Measurements from ENCODE around the gene GSE1.

The GSE1 gene

DNA sequence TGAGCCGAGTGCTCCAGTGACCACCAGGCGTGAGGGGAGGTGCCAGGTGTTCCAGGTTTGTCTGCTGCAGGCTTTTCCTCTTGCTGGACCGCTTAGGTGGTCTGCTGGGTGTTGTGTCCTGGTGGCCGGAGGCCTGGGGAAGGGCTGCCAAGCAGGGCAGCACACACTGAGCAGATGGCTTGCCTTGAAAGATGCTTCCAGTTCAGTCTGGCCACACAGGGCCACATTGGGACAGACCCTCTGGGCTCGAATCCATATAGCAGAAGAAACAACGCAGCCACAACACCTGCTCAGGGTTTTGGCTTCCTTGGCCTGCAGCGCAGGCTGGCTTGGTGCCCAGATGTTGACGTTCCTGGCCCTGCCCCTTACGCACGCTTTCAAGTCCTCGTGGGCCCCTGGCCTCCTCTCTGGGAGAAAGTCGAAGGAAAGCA lies 50.8 kb downstream of the GSE1 start:
- no peak overlapping the region for H3K27ac ChIP-seq (ENCODE audit: poor library complexity, severe bottlenecking)
- TF ChIP-seq, protein P1, sequence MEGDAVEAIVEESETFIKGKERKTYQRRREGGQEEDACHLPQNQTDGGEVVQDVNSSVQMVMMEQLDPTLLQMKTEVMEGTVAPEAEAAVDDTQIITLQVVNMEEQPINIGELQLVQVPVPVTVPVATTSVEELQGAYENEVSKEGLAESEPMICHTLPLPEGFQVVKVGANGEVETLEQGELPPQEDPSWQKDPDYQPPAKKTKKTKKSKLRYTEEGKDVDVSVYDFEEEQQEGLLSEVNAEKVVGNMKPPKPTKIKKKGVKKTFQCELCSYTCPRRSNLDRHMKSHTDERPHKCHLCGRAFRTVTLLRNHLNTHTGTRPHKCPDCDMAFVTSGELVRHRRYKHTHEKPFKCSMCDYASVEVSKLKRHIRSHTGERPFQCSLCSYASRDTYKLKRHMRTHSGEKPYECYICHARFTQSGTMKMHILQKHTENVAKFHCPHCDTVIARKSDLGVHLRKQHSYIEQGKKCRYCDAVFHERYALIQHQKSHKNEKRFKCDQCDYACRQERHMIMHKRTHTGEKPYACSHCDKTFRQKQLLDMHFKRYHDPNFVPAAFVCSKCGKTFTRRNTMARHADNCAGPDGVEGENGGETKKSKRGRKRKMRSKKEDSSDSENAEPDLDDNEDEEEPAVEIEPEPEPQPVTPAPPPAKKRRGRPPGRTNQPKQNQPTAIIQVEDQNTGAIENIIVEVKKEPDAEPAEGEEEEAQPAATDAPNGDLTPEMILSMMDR (IDR thresholded peaks at IDR 0.05; ENCODE audit: poor library complexity, severe bottlenecking) = no peak
- DNase-seq (ENCODE audit: low spot score) (no peak), ATAC-seq (ENCODE audit: low read depth) (no peak)
- peaks cover 91% of the 10 kb centered on the region for H3K36me3 ChIP-seq (ENCODE audit: low read depth)
- H3K4me1 ChIP-seq (ENCODE audit: insufficient read depth, poor library complexity, severe bottlenecking) = no peaks in the 10 kb centered on the region
- no peaks in the 10 kb centered on the region for H3K9me3 ChIP-seq (ENCODE audit: severe bottlenecking)
- no peak overlapping the region for H3K4me3 ChIP-seq (ENCODE audit: severe bottlenecking)
- H3K27me3 ChIP-seq (ENCODE audit: insufficient read depth, poor library complexity, severe bottlenecking) = no peaks in the 10 kb centered on the region

DNA sequence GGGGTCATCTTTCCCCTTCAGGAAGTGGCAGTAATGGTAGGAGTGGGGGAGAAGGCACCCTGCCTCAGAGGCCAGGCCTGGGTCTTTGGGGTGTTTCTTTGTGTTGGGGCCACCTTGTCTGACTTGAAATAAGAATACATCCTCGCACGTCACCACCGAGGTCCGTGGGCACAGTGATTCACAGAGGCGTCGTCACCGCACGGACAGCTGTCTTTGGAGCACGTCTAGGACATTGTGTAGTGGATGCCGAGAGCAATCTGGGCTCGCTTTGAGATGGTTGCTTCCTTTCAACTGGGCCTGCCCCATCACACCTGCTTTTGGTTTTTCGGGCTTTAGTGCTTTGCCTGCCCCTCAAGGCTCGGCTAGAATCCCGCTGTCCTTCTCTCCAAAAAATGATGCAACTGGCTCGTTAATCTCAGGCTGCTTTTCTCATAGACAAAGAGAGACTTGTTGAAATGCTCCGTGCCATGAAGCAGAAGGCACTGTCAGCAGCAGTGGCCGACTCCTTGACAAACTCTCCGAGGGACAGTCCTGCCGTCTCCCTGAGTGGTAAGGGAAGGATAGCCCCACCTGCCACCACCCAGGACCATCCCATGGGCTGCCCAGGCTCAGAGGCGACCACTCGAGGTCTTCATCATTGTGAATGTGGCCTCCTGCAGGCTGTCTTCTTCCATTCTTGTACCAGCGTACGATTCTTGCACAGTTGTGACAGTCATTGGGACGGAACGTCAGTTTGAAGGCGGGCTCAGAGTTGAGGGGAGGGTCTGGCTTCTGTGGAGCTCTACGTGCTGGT lies 51.7 kb downstream of the GSE1 start:
- H3K9me3 ChIP-seq (ENCODE audit: severe bottlenecking) = no peaks in the 10 kb centered on the region
- H3K27me3 ChIP-seq (ENCODE audit: insufficient read depth, poor library complexity, severe bottlenecking) = no peaks in the 10 kb centered on the region
- H3K27ac ChIP-seq (ENCODE audit: poor library complexity, severe bottlenecking) = no peak overlapping the region
- no peak for DNase-seq (ENCODE audit: low spot score)
- H3K4me1 ChIP-seq (ENCODE audit: insufficient read depth, poor library complexity, severe bottlenecking) = no peaks in the 10 kb centered on the region
- TF ChIP-seq, protein P1 (IDR thresholded peaks at IDR 0.05; ENCODE audit: poor library complexity, severe bottlenecking) = no peak
- no peak for ATAC-seq (ENCODE audit: low read depth)
- H3K36me3 ChIP-seq (ENCODE audit: low read depth) = peaks cover 91% of the 10 kb centered on the region
- no peak overlapping the region for H3K4me3 ChIP-seq (ENCODE audit: severe bottlenecking)

DNA sequence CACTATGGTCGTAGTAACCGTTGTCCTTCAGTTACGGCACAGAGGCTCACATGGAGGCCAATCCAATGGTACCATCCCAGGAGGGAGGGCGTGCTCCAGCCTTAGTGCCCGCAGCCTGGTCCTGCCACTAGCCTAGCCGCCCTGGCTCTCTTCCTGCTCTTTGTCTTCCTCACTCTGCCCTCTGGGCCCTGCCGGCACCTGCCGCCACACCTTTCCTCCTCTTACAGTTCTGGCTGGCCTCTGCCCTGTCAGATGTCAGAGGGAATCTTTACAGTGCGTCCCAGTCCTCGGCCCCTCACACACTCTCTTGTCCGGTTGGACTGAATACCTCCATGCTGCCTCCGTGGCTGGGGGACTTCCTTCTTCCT lies 52.2 kb downstream of the GSE1 start:
- no peak for ATAC-seq (ENCODE audit: low read depth)
- TF ChIP-seq, protein P1 (IDR thresholded peaks at IDR 0.05; ENCODE audit: poor library complexity, severe bottlenecking) = no peak
- peaks cover 92% of the 10 kb centered on the region for H3K36me3 ChIP-seq (ENCODE audit: low read depth)

DNA sequence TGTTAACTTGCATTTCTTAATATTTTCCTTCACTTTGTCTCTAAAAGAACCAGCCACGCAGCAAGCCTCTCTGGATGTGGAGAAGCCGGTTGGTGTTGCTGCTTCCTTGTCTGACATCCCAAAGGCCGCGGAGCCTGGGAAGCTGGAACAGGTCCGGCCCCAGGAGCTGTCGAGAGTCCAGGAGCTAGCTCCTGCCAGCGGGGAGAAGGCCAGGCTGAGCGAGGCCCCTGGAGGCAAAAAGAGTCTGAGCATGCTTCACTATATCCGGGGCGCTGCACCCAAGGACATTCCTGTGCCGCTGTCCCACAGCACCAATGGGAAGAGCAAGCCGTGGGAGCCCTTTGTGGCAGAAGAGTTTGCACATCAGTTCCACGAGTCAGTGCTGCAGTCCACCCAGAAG lies 52.8 kb downstream of the GSE1 start:
- Histone ChIP-seq H3K27ac (ENCODE audit: poor library complexity, severe bottlenecking) (no peak overlapping the region), H3K27me3 (ENCODE audit: insufficient read depth, poor library complexity, severe bottlenecking) (no peaks in the 10 kb centered on the region), H3K4me3 (ENCODE audit: severe bottlenecking) (no peak overlapping the region), H3K36me3 (ENCODE audit: low read depth) (peaks cover 96% of the 10 kb centered on the region), H3K9me3 (ENCODE audit: severe bottlenecking) (no peaks in the 10 kb centered on the region), H3K4me1 (ENCODE audit: insufficient read depth, poor library complexity, severe bottlenecking) (no peaks in the 10 kb centered on the region)
- no peak for DNase-seq (ENCODE audit: low spot score)
- no peak for ATAC-seq (ENCODE audit: low read depth)
- TF ChIP-seq, protein P1 (IDR thresholded peaks at IDR 0.05; ENCODE audit: poor library complexity, severe bottlenecking) = no peak

More for the DNA sequence above, 52.2 kb downstream of the GSE1 start:
- Histone ChIP-seq H3K27ac (ENCODE audit: poor library complexity, severe bottlenecking) (no peak overlapping the region), H3K27me3 (ENCODE audit: insufficient read depth, poor library complexity, severe bottlenecking) (no peaks in the 10 kb centered on the region), H3K4me3 (ENCODE audit: severe bottlenecking) (no peak overlapping the region), H3K9me3 (ENCODE audit: severe bottlenecking) (no peaks in the 10 kb centered on the region), H3K4me1 (ENCODE audit: insufficient read depth, poor library complexity, severe bottlenecking) (no peaks in the 10 kb centered on the region)
- no peak for DNase-seq (ENCODE audit: low spot score)

DNA sequence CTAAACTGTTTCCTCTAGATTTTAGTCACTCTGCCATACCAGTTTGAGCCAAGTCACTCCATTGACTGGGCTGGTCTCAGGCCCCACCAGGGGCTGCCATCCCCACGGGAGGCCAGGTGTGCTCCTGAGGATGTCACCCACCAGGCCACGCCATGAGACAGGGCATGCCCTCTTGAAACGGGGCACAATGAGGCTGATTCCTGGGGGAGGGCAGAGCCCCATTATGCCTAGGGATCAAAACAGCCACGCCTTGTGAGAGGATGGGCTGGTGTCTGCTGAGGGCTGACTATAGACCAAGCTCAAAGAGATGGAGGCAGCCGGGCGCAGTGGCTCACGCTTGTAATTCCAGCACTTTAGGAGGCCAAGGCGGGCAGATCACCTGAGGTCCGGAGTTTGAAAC lies 54.1 kb downstream of the GSE1 start:
- TF ChIP-seq, protein P1 (IDR thresholded peaks at IDR 0.05; ENCODE audit: poor library complexity, severe bottlenecking) = no peak
- Histone ChIP-seq H3K27ac (ENCODE audit: poor library complexity, severe bottlenecking) (no peak overlapping the region), H3K4me3 (ENCODE audit: severe bottlenecking) (no peak overlapping the region), H3K27me3 (ENCODE audit: insufficient read depth, poor library complexity, severe bottlenecking) (no peaks in the 10 kb centered on the region), H3K36me3 (ENCODE audit: low read depth) (peaks cover 96% of the 10 kb centered on the region), H3K9me3 (ENCODE audit: severe bottlenecking) (no peaks in the 10 kb centered on the region), H3K4me1 (ENCODE audit: insufficient read depth, poor library complexity, severe bottlenecking) (no peaks in the 10 kb centered on the region)
- DNase-seq (ENCODE audit: low spot score) = peak; percentile 38
- no peak for ATAC-seq (ENCODE audit: low read depth)

Measured in RWPE2 (cell line).